Inflammatory macrophage treated with lipopolysaccharide for 1 hour (primary cell): Measurements from ENCODE around the gene TLCD5.
A peak's percentile ranks its signal among the peaks of the same experiment; 100 is the strongest.

Source experiments
- DNase-seq, 2 donors: peaks; one replicate each; pipeline ENCODE4 v3.0.0-alpha.2; 2020 to 2022

TLCD5 gene

GRCh38 chr11:120310870-120311269 lies 14.2 kb upstream of the TLCD5 start:
- no peak for DNase-seq

GRCh38 chr11:120314861-120315260 lies 10.2 kb upstream of the TLCD5 start:
- no peak for DNase-seq

- DNase-seq = no peak
These were observed 8.0 kb upstream of the TLCD5 start for GRCh38 chr11:120316880-120317688.

GRCh38 chr11:120317689-120318480 lies 7.2 kb upstream of the TLCD5 start:
- no peak for DNase-seq

- DNase-seq = no peak
These were observed 6.2 kb upstream of the TLCD5 start for GRCh38 chr11:120318906-120319305.

GRCh38 chr11:120326228-120326627 lies 1.1 kb downstream of the TLCD5 start:
- no peak for DNase-seq

- peak in 1 of 2 donors; percentile 31 for DNase-seq
These were observed 1.8 kb downstream of the TLCD5 start for GRCh38 chr11:120326845-120327281.

- DNase-seq = no peak
These were observed 2.2 kb downstream of the TLCD5 start for GRCh38 chr11:120327311-120327710.

GRCh38 chr11:120329556-120329955 lies 4.5 kb downstream of the TLCD5 start:
- DNase-seq = no peak

- no peak for DNase-seq
These were observed 4.9 kb downstream of the TLCD5 start for GRCh38 chr11:120330045-120330444.

GRCh38 chr11:120331301-120331996 lies 6.3 kb downstream of the TLCD5 start:
- DNase-seq = no peak

- DNase-seq = no peak
These were observed 8.0 kb downstream of the TLCD5 start for GRCh38 chr11:120332822-120333716.

GRCh38 chr11:120333801-120334200 lies 8.7 kb downstream of the TLCD5 start:
- no peak for DNase-seq

GRCh38 chr11:120334332-120334731 lies 9.2 kb downstream of the TLCD5 start:
- DNase-seq = no peak

GRCh38 chr11:120334894-120335462 lies 9.9 kb downstream of the TLCD5 start:
- DNase-seq = peak; percentile 69 to 96

GRCh38 chr11:120335556-120335907 lies 10.4 kb downstream of the TLCD5 start:
- DNase-seq = no peak

GRCh38 chr11:120335908-120336640 lies 11.0 kb downstream of the TLCD5 start, which contains the start of gene ARHGEF12:
Gene ARHGEF12 (plus strand): TSS chr11:120336413. CDS start chr11:120337244, 831 bp downstream.
- DNase-seq = peak; percentile 61 to 72

GRCh38 chr11:120336641-120337354 lies 11.7 kb downstream of the TLCD5 start:
- no peak for DNase-seq

- no peak for DNase-seq
These were observed 12.4 kb downstream of the TLCD5 start for GRCh38 chr11:120337355-120338106.
